Loucy (cell line): Measurements from ENCODE around the gene FOXR1.

Experiments
- H2AFZ ChIP-seq: fragments of 200-600 bp; sonication (generic); 2 replicates; pipeline ENCODE4 v1.6.0; 2016; ENCODE audit warnings: antibody characterized with exemption, mild to moderate bottlenecking, low read length, moderate library complexity
- H3F3A ChIP-seq: fragments of 200-600 bp; 2 replicates; pipeline ENCODE4 v1.6.0; 2016; ENCODE audit warnings: antibody characterized with exemption, low read depth, mild to moderate bottlenecking
- H3K27me3 ChIP-seq: fragments of 200-600 bp; sonication (generic); 2 replicates; pipeline ENCODE4 v1.6.1; 2014; ENCODE audit warnings: low read length, mild to moderate bottlenecking; ENCODE audit not compliant: insufficient read depth, poor library complexity, severe bottlenecking
- H3K36me3 ChIP-seq: fragments of 200-600 bp; sonication (generic); 2 replicates; pipeline ENCODE4 v1.6.1; 2016; ENCODE audit warnings: low read length; ENCODE audit not compliant: insufficient read depth
- H3K4me1 ChIP-seq: fragments of 200-600 bp; sonication (generic); 2 replicates; pipeline ENCODE4 v1.5.1; 2014; ENCODE audit warnings: low read length, mild to moderate bottlenecking; ENCODE audit not compliant: insufficient read depth, poor library complexity, severe bottlenecking
- H3K4me2 ChIP-seq: fragments of 200-600 bp; sonication (generic); 2 replicates; pipeline ENCODE4 v1.6.0; 2014; ENCODE audit warnings: antibody characterized with exemption, low read length, low read depth, mild to moderate bottlenecking; ENCODE audit not compliant: poor library complexity, severe bottlenecking
- H3K4me3 ChIP-seq: fragments of 200-600 bp; sonication (generic); 2 replicates; pipeline ENCODE4 v1.5.1; 2014; ENCODE audit warnings: low read length, mild to moderate bottlenecking, mixed read lengths; ENCODE audit not compliant: poor library complexity, severe bottlenecking
- H3K79me2 ChIP-seq: fragments of 200-600 bp; sonication (generic); 2 replicates; pipeline ENCODE4 v1.6.1; 2014; ENCODE audit warnings: low read length; ENCODE audit not compliant: insufficient read depth
- H3K9ac ChIP-seq: fragments of 200-600 bp; sonication (generic); 2 replicates; pipeline ENCODE4 v1.6.0; 2014; ENCODE audit warnings: mild to moderate bottlenecking, low read depth, low read length, moderate library complexity; ENCODE audit not compliant: poor library complexity, severe bottlenecking
- H3K9me2 ChIP-seq: fragments of 200-600 bp; sonication (generic); replicated peaks from 2 replicates; pipeline ENCODE4 v1.6.1; 2016; ENCODE audit warnings: low read depth, low read length, mixed read lengths
- H3K9me3 ChIP-seq: fragments of 200-600 bp; sonication (generic); 2 replicates; pipeline ENCODE4 v1.6.1; 2014; ENCODE audit warnings: mild to moderate bottlenecking, antibody characterized with exemption, low read length, low read depth; ENCODE audit not compliant: insufficient read depth
- H4K20me1 ChIP-seq: fragments of 200-600 bp; sonication (generic); 2 replicates; pipeline ENCODE4 v1.6.0; 2014; ENCODE audit warnings: antibody characterized with exemption, low read length, mild to moderate bottlenecking; ENCODE audit not compliant: insufficient read depth, poor library complexity, severe bottlenecking
- CTCF ChIP-seq: fragments of 200-600 bp; sonication (generic); conservative IDR thresholded peaks from 2 replicates; pipeline ENCODE4 v1.5.1; 2014; ENCODE audit warnings: mild to moderate bottlenecking, antibody characterized with exemption, low read length
- EZH2phosphoT487 ChIP-seq: fragments of 200-600 bp; IDR thresholded peaks from 2 replicates; pipeline ENCODE4 v1.6.1; 2018; ENCODE audit warnings: antibody characterized with exemption, mild to moderate bottlenecking, moderate library complexity, borderline replicate concordance

Gene FOXR1

GRCh38 chr11:118935376-118935775, 36.2 kb upstream of the FOXR1 start:
- H3K9me2 ChIP-seq = no peaks in the 10 kb centered on the region
- H3K79me2 ChIP-seq = no peaks in the 10 kb centered on the region
- H3K9me3 ChIP-seq = no peaks in the 10 kb centered on the region
- H3K36me3 ChIP-seq = no peaks in the 10 kb centered on the region
- H3K4me3 ChIP-seq = no peak overlapping the region
- H3K4me2 ChIP-seq = no peak overlapping the region
- TF ChIP-seq CTCF = no peak
- TF ChIP-seq EZH2phosphoT487 = no peak
- H3K4me1 ChIP-seq = peaks cover 17% of the 10 kb centered on the region
- no peaks in the 10 kb centered on the region for H3K27me3 ChIP-seq
- H3F3A ChIP-seq = no peaks in the 10 kb centered on the region
- no peak overlapping the region for H3K9ac ChIP-seq
- H2AFZ ChIP-seq = no peak overlapping the region
- no peaks in the 10 kb centered on the region for H4K20me1 ChIP-seq

GRCh38 chr11:118938491-118939403, 32.8 kb upstream of the FOXR1 start:
- Histone ChIP-seq H3K9ac (peak overlapping the region; percentile 66), H3K79me2 (no peaks in the 10 kb centered on the region), H2AFZ (no peak overlapping the region), H3F3A (no peaks in the 10 kb centered on the region), H3K27me3 (no peaks in the 10 kb centered on the region), H3K4me1 (peaks cover 21% of the 10 kb centered on the region), H3K9me3 (no peaks in the 10 kb centered on the region), H3K4me2 (peak overlapping the region; percentile 77), H4K20me1 (no peaks in the 10 kb centered on the region), H3K4me3 (no peak overlapping the region), H3K36me3 (no peaks in the 10 kb centered on the region), H3K9me2 (no peaks in the 10 kb centered on the region)
- TF ChIP-seq CTCF = no peak
- TF ChIP-seq EZH2phosphoT487 = no peak

DNA sequence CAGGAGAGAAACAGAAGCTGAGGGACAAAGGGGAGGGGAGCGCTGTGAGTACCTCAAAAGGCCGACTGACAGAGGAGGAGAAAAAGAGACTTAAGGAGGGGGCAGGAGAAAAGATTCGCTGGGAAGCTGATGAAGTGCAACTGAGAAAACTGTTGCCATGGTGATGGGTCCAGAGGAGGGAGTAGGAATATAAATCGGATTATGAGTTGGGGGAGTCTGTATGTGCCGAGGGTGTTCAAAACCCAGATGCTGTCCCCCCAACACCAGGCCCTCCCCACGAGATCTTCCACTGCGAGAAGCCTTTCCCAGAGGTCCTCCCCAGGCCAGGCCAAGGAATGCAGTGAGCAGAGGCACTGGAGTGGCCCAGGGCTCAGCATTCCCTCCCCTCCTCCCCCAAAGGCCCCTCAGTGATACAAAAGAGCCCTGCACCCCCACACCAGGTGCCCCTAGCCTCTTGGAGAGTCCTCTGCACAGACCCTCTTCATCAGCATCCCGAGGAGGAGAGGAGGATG, 32.1 kb upstream of the FOXR1 start:
- peak overlapping the region; percentile 77 for H3K4me2 ChIP-seq
- no peaks in the 10 kb centered on the region for H3K9me3 ChIP-seq
- H3K9me2 ChIP-seq = no peaks in the 10 kb centered on the region
- H3K27me3 ChIP-seq = no peaks in the 10 kb centered on the region
- H2AFZ ChIP-seq = no peak overlapping the region
- H3K36me3 ChIP-seq = no peaks in the 10 kb centered on the region
- no peaks in the 10 kb centered on the region for H3K79me2 ChIP-seq
- TF ChIP-seq CTCF (no peak), EZH2phosphoT487 (no peak)
- no peaks in the 10 kb centered on the region for H3F3A ChIP-seq
- H4K20me1 ChIP-seq = no peaks in the 10 kb centered on the region
- H3K4me3 ChIP-seq = peak overlapping the region; percentile 50
- peak overlapping the region; percentile 66 for H3K9ac ChIP-seq
- H3K4me1 ChIP-seq = peaks cover 21% of the 10 kb centered on the region
